SJCRH30 (cell line): ENCODE data around the gene DNAH6. TPM values are rescaled to one million over a fixed set of nuclear protein-coding genes. Genes with fewer than 3 reads are reported as not detected.
A peak's percentile ranks its signal among the peaks of the same experiment; 100 is the strongest.
"Not testable (repeated sequence)": the region's sequence is repeated elsewhere in the genome, so short reads cannot be mapped to it uniquely, and the experiment has no call there.

Source experiments
- DNase-seq, 2 experiments: peaks; one replicate each; pipeline ENCODE4 v3.0.0-alpha.2; 2015 to 2020
- H3K27ac ChIP-seq: fragments of 250-450 bp; sonication (Bioruptor Pico); 2 replicates; pipeline ENCODE4 v1.5.1; 2020; ENCODE audit warnings: mild to moderate bottlenecking, moderate library complexity
- H3K27me3 ChIP-seq: fragments of 250-450 bp; sonication (Bioruptor Pico); 2 replicates; pipeline ENCODE4 v1.5.1; 2020; ENCODE audit warnings: mild to moderate bottlenecking, moderate library complexity
- H3K36me3 ChIP-seq: fragments of 250-450 bp; sonication (Bioruptor Pico); 2 replicates; pipeline ENCODE4 v1.5.1; 2020; ENCODE audit warnings: mild to moderate bottlenecking, moderate library complexity
- H3K4me1 ChIP-seq: fragments of 250-450 bp; sonication (Bioruptor Pico); 2 replicates; pipeline ENCODE4 v1.5.1; 2020; ENCODE audit warnings: mild to moderate bottlenecking, moderate library complexity
- H3K4me3 ChIP-seq: fragments of 250-450 bp; sonication (Bioruptor Pico); 2 replicates; pipeline ENCODE4 v1.5.1; 2020; ENCODE audit warnings: mild to moderate bottlenecking, moderate library complexity
- H3K9me3 ChIP-seq: fragments of 250-450 bp; sonication (Bioruptor Pico); replicated peaks from 2 replicates; pipeline ENCODE4 v1.5.1; 2020; ENCODE audit warnings: mild to moderate bottlenecking, moderate library complexity
- total RNA-seq: library from RNA; depleted of rRNA; stranded (reverse); fragments of >200 nt; shearing (Covaris generic); gene quantifications from 2 replicates; pipeline ENCODE4 v1.2.3, GENCODE V29; 2014; rRNA removed

Gene DNAH6, protein sequence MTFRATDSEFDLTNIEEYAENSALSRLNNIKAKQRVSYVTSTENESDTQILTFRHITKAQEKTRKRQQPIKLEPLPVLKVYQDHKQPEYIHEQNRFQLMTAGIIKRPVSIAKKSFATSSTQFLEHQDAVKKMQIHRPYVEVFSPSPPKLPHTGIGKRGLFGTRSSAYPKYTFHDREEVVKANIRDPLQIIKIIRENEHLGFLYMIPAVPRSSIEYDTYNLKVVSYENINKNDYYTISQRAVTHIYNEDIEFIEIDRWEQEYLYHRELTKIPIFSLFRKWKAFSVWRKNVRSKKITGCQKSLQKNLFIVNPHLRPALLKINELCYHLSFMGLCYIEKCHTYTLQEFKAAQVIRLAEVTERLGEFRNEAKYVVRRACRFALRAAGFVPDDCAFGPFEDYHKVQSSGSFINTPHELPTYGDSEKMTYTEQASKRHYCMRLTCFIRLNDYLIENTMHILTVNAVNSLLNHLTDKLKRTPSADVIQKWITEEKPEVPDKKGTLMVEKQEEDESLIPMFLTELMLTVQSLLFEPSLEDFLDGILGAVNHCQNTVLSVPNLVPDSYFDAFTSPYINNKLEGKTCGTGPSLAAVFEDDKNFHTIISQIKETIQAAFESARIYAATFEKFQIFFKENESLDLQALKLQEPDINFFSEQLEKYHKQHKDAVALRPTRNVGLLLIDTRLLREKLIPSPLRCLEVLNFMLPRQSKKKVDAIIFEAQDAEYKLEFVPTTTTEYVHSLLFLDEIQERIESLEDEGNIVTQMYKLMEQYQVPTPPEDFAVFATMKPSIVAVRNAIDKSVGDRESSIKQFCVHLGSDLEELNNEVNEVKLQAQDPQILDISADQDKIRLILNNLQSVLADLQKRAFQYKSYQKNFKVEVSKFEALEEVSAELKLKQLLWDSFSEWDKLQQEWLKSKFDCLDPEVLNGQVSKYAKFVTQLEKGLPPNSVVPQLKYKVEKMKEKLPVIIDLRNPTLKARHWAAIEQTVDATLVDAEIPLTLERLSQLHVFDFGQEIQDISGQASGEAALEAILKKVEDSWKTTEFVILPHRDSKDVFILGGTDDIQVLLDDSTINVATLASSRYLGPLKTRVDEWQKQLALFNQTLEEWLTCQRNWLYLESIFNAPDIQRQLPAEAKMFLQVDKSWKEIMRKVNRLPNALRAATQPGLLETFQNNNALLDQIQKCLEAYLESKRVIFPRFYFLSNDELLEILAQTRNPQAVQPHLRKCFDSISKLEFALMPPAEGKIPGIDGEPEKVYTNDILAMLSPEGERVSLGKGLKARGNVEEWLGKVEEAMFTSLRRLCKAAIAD (N-terminal part only)
- total RNA-seq = not detected in 2 replicates

DNA sequence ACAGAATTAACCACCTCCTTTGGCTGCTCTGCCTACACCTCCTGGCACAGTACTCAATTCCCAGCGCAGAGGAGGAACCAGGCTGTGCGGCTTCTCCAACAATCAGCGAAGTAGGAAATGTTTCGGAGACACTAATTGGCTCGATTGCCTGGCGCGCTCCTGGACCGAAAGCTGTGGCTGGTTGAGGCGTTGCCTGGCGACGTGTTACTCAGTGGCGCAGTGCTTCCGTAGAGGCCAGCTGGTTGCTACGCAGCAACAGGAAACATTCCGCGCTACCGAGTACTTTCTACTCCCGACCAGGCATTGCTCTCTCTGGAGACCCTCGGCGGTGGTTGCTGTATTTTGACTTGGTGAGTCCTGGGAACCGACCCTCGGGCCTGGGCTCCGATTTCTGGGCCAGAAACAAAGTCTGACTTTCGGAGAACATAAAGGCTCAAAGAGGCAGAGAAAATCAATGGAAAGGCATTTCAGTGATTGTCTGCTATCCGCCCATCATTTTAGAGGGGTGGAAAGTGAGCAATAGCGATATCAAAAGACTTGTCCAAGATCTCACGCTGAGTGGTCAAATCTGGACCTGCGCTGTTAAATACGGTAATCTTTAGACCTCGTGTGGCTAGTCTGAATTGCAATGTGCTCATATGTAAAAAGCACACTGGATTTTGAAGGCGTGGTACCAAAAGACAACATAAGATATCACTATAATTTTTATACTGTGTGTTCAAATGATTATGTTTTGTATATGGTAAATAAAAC, at the start of gene DNAH6:
DNAH6 (plus strand) TSS at position 265 of the 753 bp plus-strand sequence. CDS start 1,329 bp downstream, outside the sequence.
- Histone ChIP-seq H3K4me3 (no peak within 1 kb of the TSS), H3K36me3 (no peaks in the 10 kb centered on the region), H3K27ac (no peak within 1 kb of the TSS), H3K27me3 (no peaks in the 10 kb centered on the region; the same call in 1 of the 2 replicates), H3K9me3 (no peaks in the 10 kb centered on the region), H3K4me1 (no peaks in the 10 kb centered on the region)
- peak; percentile 7 to 10 for DNase-seq

DNA sequence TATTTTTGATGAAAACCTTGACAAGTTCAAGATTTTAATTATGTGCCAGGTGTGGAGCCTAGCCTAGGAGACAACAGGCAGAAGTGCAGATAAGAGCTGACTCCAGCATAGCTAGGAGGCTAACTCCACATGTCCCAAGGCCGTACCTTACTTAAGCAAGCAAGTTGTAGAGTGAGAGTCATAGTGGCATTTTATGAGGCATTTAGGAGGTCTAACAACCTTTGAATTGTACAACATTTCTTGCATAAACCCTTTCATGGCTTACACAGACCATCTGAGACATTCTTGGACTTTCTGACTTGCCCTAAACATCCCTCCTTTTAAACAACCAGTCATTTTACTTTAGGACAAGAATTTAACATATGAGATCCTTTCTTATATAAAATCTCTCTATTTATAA, 48.9 kb upstream of the DNAH6 start:
- Histone ChIP-seq H3K36me3 (no peaks in the 10 kb centered on the region), H3K4me3 (no peak overlapping the region), H3K27ac (no peak overlapping the region), H3K9me3 (peaks cover 26% of the 10 kb centered on the region), H3K27me3 (no peaks in the 10 kb centered on the region), H3K4me1 (no peaks in the 10 kb centered on the region)
- DNase-seq = no peak

DNA sequence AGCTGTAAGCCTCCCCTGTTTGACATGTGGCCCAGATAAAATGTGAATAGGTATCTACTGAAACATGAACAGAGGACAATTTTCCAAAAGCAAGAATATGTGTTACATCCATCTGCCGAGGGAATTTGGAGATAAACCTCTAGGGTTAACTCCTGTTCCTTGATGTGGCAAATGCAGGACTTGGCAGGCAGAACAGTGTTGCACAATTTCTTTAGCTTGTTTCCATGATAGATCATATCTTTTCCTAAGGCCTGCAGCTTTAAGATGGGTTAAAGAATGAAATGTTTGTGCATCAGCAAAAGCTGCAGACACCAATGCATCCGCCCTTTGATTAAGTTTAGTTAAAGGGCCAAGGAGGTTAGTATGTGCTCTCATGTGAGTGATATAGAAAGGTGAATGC, 43.9 kb upstream of the DNAH6 start:
- not testable (repeated sequence) for H3K4me3 ChIP-seq, DNase-seq, H3K27ac ChIP-seq, H3K36me3 ChIP-seq, H3K4me1 ChIP-seq, H3K27me3 ChIP-seq
- H3K9me3 ChIP-seq = peaks cover 15% of the 10 kb centered on the region

DNA sequence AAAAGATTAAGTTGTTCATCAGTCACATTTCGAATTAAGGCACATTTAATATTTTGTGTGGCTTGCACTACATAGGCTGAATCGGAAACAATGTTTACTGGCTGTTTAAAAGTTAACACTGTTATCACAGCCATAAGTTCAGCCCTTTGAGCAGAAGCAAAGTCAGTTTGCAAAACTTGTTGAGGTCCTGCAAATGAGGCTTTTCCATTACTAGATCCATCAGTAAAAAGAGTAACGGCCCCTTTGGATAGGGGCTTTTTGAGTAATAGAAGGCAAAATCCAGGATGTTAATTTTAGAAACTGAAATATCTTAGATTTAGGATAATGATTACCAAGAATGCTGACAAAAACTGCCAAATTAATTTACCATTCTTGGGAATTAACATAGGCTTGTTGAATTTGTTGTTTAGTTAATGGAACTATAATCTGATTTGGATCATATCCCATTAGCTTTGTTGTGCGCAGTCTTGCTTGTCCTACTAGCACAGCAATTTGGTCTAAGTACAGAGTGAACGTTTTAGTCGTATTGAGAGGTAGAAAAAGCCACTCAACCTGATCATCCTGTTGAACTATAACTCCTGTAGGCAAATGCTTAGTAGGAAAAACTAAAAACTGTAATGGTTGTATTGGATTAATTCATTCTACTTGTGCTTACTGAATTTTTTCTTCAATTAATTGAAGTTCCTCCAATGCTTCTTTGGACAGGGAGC, 43.3 kb upstream of the DNAH6 start:
- Histone ChIP-seq H3K9me3 (peaks cover 14% of the 10 kb centered on the region), H3K4me1 (peaks cover 8% of the 10 kb centered on the region; the same call in 1 of the 2 replicates), H3K36me3 (no peaks in the 10 kb centered on the region), H3K27me3 (no peaks in the 10 kb centered on the region), H3K4me3 (no peak overlapping the region), H3K27ac (no peak overlapping the region)
- no peak for DNase-seq

DNA sequence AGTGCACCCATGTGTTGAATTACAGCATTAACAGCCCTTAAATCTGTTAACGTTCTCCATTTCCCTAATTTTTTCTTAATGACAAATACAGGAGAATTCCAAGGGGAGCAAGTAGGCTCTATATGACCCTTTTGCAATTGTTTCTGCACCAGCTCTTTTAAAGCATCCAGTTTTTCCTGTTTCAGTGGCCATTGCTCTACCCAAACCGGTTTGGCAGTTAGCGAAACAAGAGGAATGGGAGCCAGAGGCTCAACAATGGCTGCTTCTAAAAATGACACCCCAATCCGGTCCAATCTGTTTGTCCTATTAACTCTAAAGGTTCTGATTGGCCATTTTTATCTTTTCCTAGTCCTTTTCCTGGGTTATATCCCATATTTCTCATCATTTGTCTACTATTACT, 42.1 kb upstream of the DNAH6 start:
- no peak overlapping the region for H3K4me3 ChIP-seq
- H3K4me1 ChIP-seq = peaks cover 8% of the 10 kb centered on the region; the same call in 1 of the 2 replicates
- H3K27ac ChIP-seq = no peak overlapping the region
- DNase-seq = no peak
- H3K27me3 ChIP-seq = no peaks in the 10 kb centered on the region
- peaks cover 14% of the 10 kb centered on the region for H3K9me3 ChIP-seq
- no peaks in the 10 kb centered on the region for H3K36me3 ChIP-seq

DNA sequence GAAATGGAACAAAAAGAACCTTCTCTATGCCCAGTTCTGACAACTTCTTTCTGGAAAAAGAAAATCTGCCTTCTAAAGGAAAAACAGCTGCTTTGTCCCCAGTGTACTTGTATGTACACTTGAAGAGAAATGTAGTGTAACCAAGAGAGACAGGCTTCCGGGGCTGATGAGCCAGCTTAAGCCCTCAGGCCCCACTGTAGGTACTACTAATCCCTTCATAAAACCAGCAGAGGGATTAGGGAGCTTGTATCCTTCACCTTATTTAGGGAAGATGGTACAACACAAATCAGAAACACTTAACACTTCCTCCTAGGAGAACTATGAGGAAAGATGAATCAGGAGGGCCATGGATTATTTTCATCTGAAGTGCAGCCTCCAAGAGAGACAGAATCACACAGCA, 38.4 kb upstream of the DNAH6 start:
- no peaks in the 10 kb centered on the region for H3K27me3 ChIP-seq
- H3K36me3 ChIP-seq = no peaks in the 10 kb centered on the region
- H3K4me3 ChIP-seq = no peak overlapping the region
- no peak for DNase-seq
- peaks cover 4% of the 10 kb centered on the region; the same call in 1 of the 2 replicates for H3K9me3 ChIP-seq
- peaks cover 8% of the 10 kb centered on the region; the same call in 1 of the 2 replicates for H3K4me1 ChIP-seq
- peak overlapping the region; percentile 53 for H3K27ac ChIP-seq

DNA sequence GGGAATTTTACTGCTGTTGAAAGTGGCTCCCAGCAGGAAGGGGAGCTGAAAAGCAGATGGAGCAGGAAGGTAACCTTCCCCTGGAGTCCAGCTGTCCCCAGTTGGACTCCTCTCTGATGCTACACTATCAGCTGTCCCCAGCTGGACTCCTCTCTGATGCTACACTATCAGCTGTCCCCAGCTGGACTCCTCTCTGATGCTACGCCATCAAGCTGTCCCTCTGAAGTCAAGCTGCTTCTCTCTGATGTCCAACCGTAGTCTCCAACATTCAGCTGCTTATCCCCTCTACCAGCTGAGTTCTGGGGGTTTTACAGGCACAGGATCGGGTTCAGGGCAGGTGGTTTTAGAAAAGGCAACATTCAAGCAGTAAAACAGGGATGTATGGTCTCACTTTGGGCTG, 37.4 kb upstream of the DNAH6 start:
- peaks cover 4% of the 10 kb centered on the region; the same call in 1 of the 2 replicates for H3K9me3 ChIP-seq
- peaks cover 8% of the 10 kb centered on the region; the same call in 1 of the 2 replicates for H3K4me1 ChIP-seq
- H3K36me3 ChIP-seq = no peaks in the 10 kb centered on the region
- no peak for DNase-seq
- no peaks in the 10 kb centered on the region; the same call in 1 of the 2 replicates for H3K27me3 ChIP-seq
- no peak overlapping the region for H3K4me3 ChIP-seq
- no peak overlapping the region for H3K27ac ChIP-seq

DNA sequence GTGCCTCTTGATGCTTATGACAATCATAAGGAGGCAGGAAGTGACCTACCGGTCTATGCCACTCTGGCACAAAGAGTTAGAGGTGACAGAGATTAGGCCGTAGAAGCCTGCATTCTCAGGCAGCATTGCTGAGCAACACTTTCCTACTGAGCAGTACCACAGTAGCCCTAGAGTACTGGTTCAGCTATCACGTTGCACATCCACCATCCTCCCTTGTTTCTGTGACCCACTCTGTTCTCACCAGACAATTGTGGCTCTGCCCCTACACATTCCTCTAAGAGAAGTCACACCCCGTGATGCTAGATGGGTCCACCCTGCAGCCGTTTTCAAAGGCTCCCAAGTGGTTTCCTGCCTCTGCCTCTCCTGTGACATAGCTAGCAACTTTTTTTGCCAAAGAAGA, 34.6 kb upstream of the DNAH6 start:
- H3K27me3 ChIP-seq = peaks cover 8% of the 10 kb centered on the region; the same call in 1 of the 2 replicates
- no peak overlapping the region for H3K4me3 ChIP-seq
- peak in 1 of 2 experiments; percentile 10 for DNase-seq
- H3K9me3 ChIP-seq = peaks cover 7% of the 10 kb centered on the region; the same call in 1 of the 2 replicates
- no peaks in the 10 kb centered on the region for H3K36me3 ChIP-seq
- peaks cover 8% of the 10 kb centered on the region; the same call in 1 of the 2 replicates for H3K4me1 ChIP-seq
- H3K27ac ChIP-seq = no peak overlapping the region

DNA sequence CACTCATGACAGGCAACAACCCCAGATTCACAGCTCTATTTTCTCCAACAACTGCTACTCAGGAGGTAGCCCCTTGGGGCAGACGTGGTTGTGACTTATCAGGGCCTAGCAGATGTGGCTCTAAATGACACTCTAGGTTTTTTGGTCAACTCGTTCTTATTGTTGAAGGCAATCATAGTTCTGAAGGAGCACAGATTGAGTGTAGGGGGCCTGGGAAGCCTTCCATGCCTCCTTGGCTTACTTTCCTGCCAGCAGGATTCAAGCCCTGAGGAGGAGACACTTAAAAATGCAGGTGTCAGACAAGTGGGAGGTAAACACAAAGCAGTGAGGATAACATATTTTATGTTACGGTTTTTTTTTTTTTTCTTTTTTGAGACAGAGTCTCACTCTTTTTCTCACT, 33.7 kb upstream of the DNAH6 start:
- Histone ChIP-seq H3K4me1 (peaks cover 4% of the 10 kb centered on the region; the same call in 1 of the 2 replicates), H3K4me3 (no peak overlapping the region), H3K27me3 (peaks cover 8% of the 10 kb centered on the region; the same call in 1 of the 2 replicates), H3K27ac (no peak overlapping the region), H3K9me3 (peaks cover 7% of the 10 kb centered on the region; the same call in 1 of the 2 replicates), H3K36me3 (no peaks in the 10 kb centered on the region)
- DNase-seq = no peak

DNA sequence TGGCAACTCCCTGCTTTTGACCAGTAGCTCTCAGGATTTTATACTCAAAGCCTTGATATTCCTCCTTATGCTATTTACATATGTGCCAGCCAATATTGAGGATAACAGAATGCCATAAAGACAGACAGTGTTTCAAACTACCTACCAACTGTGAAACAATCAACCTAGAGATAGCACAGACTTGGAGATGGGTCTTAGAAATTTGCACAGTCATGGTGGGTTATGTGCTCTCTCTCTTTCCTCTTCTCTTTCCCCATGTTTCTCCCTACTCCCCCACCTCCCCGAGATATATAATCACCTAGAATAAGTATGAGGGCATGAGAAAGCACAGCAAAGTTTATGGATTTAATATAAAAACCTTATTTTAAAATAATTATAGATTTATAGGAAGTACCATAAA, 33.0 kb upstream of the DNAH6 start:
- Histone ChIP-seq H3K4me3 (no peak overlapping the region), H3K27ac (no peak overlapping the region), H3K27me3 (peaks cover 8% of the 10 kb centered on the region; the same call in 1 of the 2 replicates), H3K36me3 (no peaks in the 10 kb centered on the region), H3K9me3 (peaks cover 7% of the 10 kb centered on the region; the same call in 1 of the 2 replicates), H3K4me1 (no peaks in the 10 kb centered on the region)
- DNase-seq = no peak

DNA sequence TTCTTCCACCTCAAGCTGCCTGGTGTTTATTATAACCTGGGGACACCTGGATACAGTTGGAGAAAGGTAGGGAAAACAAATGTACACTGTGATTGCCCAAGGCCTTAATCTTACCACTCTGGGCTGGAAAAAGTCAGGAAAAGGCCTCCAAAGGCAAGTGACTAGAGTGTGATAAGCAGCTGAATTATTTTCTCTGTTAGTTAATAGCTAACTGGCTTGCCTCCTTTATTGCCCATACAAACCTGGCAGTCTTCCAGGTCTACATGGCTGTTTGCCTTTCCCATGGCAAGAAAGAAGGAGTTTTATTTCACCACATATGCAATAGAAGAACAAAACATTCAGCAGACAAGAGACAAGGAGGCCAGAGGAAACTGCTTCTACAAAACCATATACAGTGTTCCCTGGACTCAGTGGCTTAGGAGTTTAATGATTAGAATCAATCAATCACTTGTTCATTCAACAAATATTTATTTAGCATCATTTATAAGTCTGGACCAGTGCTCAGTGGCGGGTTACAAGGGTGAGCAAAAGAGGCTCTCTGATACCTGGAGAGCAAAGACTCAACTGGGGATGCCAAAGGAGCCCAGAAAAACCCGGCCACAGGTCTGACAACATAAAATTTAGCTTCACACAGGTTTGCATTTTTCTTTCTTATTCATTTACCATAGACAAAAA, 29.7 kb upstream of the DNAH6 start:
- H3K4me1 ChIP-seq = no peaks in the 10 kb centered on the region
- no peak overlapping the region for H3K27ac ChIP-seq
- peaks cover 8% of the 10 kb centered on the region; the same call in 1 of the 2 replicates for H3K27me3 ChIP-seq
- H3K36me3 ChIP-seq = no peaks in the 10 kb centered on the region
- peak in 1 of 2 experiments; percentile 37 for DNase-seq
- H3K4me3 ChIP-seq = no peak overlapping the region
- H3K9me3 ChIP-seq = 0 out of 2 replicates have a peak, but pooled peaks cover 3% of the 10 kb centered on the region

DNA sequence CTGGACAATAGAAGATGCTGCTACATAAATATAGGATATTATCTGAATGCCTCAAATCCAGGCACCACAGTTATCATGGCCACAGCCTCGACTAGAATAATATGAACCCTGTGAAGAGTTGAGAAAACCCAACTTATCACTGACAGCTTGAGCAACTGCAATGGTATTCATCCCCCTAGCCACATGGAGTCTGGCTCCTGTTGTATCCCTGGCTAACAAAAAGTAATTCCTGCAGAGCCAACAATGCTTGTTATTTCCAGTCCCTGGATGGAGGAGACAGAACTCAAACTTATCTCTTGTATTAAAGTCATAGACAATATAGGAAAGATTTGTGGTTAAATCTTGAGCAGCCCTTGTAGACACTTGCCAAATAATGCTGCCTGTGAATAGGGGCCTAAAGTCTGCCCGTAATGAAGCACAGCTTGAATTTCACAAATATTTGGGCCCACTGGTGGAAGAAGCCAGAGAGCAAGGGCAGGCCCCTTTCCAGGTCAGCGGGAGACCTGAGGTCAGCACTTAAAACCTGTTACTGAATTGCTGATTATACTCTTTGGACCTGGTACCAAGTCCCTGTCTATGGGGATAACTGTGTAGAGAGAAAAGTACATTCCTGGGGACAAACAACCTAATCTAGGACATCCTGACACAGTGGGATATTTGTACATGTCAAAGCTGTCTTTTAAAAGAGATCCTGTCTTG, 28.9 kb upstream of the DNAH6 start:
- Histone ChIP-seq H3K27ac (no peak overlapping the region), H3K27me3 (peaks cover 8% of the 10 kb centered on the region; the same call in 1 of the 2 replicates), H3K4me1 (no peaks in the 10 kb centered on the region), H3K9me3 (0 out of 2 replicates have a peak, but pooled peaks cover 3% of the 10 kb centered on the region), H3K36me3 (no peaks in the 10 kb centered on the region), H3K4me3 (no peak overlapping the region)
- no peak for DNase-seq
